ENCODE data around the gene WDR5. TPM values are rescaled to one million over a fixed set of nuclear protein-coding genes. Genes with fewer than 3 reads are reported as not detected.

Gene WDR5
- total RNA-seq, 1 experiment from 2014 or later, result 76.4 TPM

Other genes starting within 250 kb of the WDR5 start
- 16.4 and 18.0 TPM in 2 replicates for gene VAV2, start 143.8 kb upstream of the WDR5 start, total RNA-seq (2021)
- gene BRD3OS, start 110.6 kb upstream of the WDR5 start, total RNA-seq (2021), result 13.5 and 22.2 TPM in 2 replicates
- 61.6 and 72.7 TPM in 2 replicates for gene BRD3, start 68.1 kb upstream of the WDR5 start, total RNA-seq (2021)
- gene RNU6ATAC, start 28.5 kb downstream of the WDR5 start, total RNA-seq (2021), result 49.1 and 96.5 TPM in 2 replicates
- 50.7 and 54.1 TPM in 2 replicates for gene RXRA, start 190.4 kb downstream of the WDR5 start, total RNA-seq (2021)

All from A673 (cell line).